Measurements from ENCODE around the gene GTF2IRD1.

DNA sequence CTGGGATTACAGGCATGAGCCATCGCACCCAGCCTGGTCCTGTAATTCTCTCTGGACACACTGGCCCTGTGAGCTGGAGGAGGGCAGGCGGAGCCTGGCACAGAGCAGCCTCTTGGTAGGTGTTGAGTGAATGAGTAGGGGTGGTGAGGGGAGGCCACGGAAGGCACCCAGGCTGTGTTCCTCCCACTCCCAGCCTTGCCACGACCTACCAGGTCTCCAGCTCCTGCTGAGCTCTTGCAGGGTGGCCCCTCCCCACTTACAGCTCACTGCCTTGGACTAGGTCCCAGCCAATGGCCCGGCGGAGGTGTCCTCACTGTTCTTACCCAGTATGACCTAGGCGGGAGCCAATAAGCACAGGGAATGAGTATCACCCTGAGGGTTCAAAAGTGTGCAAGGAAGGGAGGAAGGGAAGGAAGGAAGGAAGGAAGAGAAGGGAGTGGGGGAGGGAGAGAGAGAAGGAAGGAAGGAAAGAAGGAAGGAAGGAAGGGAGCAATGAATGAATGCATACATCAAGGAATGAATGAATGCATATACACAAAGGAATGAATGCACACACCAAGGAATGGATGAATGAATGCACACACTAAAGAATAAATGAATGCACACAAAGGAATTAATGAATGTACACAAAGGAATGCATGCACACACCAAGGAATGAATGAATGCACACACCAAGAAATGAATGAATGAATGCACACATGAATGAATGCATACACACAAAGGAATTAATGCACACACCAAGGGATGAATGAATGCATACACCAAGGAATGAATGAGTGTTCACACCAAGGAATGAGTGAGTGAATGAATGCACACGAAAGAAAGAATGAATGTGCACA lies 45.5 kb downstream of the GTF2IRD1 start:
- TF ChIP-seq, protein P1, sequence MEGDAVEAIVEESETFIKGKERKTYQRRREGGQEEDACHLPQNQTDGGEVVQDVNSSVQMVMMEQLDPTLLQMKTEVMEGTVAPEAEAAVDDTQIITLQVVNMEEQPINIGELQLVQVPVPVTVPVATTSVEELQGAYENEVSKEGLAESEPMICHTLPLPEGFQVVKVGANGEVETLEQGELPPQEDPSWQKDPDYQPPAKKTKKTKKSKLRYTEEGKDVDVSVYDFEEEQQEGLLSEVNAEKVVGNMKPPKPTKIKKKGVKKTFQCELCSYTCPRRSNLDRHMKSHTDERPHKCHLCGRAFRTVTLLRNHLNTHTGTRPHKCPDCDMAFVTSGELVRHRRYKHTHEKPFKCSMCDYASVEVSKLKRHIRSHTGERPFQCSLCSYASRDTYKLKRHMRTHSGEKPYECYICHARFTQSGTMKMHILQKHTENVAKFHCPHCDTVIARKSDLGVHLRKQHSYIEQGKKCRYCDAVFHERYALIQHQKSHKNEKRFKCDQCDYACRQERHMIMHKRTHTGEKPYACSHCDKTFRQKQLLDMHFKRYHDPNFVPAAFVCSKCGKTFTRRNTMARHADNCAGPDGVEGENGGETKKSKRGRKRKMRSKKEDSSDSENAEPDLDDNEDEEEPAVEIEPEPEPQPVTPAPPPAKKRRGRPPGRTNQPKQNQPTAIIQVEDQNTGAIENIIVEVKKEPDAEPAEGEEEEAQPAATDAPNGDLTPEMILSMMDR (IDR thresholded peaks at IDR 0.05 in 4 of 5, conservative IDR thresholded peaks at IDR 0.05 in 1 of 5), result no peak
- TF ChIP-seq POLR2A (IDR thresholded peaks at IDR 0.05), result no peak

Measured in gastrocnemius medialis (tissue), 4 donors.